Measurements from ENCODE around the gene RNF13.
"Not testable (repeated sequence)": the region's sequence is repeated elsewhere in the genome, so short reads cannot be mapped to it uniquely, and the experiment has no call there.

RNF13 gene

GRCh38 chr3:149844091-149844490, 31.1 kb downstream of the RNF13 start:
- DNase-seq: no peak

GRCh38 chr3:149845570-149846244, 32.7 kb downstream of the RNF13 start:
- DNase-seq: no peak

GRCh38 chr3:149848238-149848637, 35.2 kb downstream of the RNF13 start:
- no peak for DNase-seq

DNA sequence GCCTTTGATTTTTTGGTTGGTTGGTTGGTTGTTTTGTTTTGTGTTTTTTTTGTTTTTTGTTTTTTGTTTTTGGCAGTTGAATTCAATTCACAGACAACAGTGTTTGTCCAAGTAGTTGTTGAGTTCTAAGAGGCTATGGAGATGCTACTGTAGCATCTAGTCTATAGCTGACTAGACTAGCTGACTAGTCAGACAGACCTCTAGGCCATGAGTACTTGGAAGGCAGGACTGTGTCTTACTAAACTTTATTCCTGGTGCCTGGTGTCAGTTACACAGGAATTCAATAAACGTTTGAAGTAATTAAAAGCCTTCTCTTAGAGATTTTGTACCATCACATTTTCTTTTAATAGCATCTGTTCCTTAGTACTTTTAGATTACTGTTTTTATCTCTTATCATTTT, 35.7 kb downstream of the RNF13 start:
- no peak for DNase-seq

DNA sequence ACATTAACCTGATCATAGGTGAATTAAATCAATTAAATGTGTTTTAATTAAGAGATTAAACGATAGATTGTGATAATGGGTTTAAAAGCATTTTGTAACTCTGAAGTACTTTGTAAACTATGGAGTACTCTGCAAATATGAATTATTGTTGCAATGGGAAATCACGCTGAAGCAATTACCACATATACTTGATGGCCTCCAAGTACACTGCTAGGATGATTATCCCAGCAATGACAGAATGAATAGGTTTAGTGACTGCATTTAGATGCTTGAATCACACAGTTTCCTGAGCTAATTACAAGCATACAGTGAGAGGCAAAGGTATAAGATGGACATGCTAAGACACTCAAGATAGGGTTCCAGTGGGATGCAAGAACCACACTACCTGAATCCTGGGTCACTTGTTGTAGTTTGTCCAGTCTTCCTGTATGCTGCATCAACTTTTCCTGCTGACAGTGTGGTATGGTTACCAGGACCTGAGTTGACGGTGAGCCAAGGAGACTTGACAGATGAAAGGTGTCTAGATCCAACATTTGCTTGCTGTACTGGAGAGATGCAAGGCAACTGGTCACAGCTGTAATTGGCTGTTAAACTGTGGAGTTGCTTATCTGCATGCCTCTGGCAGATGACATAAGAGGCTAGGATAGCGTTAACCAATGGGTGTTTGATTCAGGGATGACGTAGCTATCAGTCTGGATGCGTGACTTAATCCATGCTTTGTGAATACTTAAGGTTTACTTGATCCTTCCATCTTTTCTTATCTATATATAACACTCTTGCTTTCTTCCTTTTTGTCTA, 38.0 kb downstream of the RNF13 start:
- no peak for DNase-seq

GRCh38 chr3:149858911-149859310, 45.9 kb downstream of the RNF13 start:
- no peak for DNase-seq

GRCh38 chr3:149860881-149861280, 47.9 kb downstream of the RNF13 start:
- DNase-seq: no peak

DNA sequence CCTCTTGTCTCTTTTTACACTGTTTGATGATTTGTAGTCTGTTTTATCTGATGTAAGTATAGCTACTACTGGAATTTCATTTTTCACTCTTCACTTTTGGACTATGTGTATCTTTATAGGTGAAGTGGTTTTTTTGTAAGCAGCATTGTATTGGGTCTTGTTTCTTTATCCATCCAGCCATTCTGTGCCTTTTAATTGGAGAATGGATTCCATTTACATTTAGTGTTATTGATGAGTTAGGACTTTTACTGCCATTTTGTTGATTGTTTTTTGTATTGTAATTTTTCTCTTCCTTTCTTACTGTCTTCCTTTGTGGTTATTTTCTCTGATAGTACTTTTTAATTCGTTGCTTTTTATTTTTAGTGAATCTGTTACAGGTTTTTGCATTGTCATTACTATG, 54.5 kb downstream of the RNF13 start:
- no peak for DNase-seq

DNA sequence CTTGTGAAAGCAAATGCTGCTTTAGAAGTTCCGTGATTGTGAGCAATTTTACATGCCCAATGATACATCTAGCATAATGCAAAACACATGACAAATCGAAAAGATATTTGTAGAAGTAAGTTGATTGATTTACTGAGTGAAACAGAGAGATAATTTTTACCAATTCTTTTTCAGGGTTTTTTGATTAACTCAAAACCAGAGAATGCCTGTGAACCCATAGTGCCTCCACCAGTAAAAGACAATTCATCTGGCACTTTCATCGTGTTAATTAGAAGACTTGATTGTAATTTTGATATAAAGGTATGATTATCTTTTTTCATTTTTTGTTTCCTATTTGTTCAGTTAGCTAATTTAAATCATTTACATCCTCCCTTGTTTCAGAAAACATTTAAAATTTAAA, 58.8 kb downstream of the RNF13 start:
- no peak for DNase-seq

DNA sequence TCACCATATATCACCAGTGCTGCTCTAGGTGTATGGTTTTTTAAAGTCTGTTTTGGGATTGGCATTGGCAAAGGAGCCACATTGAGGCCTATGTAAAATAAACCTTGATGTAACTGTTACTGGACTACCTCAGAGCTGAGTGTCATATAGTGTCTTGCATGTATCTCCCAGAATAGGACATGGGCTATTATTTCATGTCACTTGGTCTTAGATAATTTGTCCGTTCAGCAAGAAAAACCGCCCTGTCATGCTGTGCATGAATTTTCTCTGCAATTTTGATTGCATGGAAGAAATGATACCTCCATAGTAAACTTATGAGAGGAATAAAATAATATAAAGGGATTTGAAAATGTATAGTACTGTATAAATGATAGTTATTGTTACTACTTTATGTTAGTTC, 59.6 kb downstream of the RNF13 start:
- no peak for DNase-seq

DNA sequence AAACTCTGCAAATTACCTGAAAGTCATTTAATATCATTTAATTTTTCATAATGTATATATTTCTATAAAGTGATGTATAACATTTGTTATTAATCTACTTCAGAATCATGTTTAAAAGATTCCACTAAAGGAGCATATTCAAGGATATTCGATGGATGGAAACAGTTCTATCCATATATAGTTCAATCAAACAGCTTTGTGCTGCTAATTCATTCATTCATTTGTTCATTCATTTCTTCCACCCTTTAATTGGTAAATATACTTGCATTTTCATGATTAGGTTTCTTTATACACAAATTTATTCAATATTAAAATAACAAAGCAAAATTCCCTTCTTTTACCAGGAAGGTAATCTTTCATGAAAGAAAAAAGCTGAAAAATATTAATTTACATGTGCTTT, 64.7 kb downstream of the RNF13 start:
- no peak for DNase-seq

- DNase-seq: peak; percentile 21 to 29
Observed at GRCh38 chr3:149879872-149880271, 66.9 kb downstream of the RNF13 start.

- DNase-seq: no peak
Observed at GRCh38 chr3:149881879-149882278, 68.9 kb downstream of the RNF13 start.

- DNase-seq: no peak
Observed at GRCh38 chr3:149883134-149883533, 70.1 kb downstream of the RNF13 start.

- not testable (repeated sequence) for DNase-seq
Observed at GRCh38 chr3:149883860-149884259, 70.8 kb downstream of the RNF13 start.

- DNase-seq: not testable (repeated sequence)
Observed at GRCh38 chr3:149884848-149885247, 71.8 kb downstream of the RNF13 start.

- no peak for DNase-seq
Observed at GRCh38 chr3:149886957-149887356, 73.9 kb downstream of the RNF13 start.

- DNase-seq: no peak
Observed at GRCh38 chr3:149891621-149892020, 78.6 kb downstream of the RNF13 start.

GRCh38 chr3:149892371-149892770, 79.4 kb downstream of the RNF13 start:
- DNase-seq: no peak

- no peak for DNase-seq
Observed at GRCh38 chr3:149894205-149894604, 81.2 kb downstream of the RNF13 start.

GRCh38 chr3:149895339-149895738, 82.3 kb downstream of the RNF13 start:
- DNase-seq: no peak

GRCh38 chr3:149895769-149896168, 82.8 kb downstream of the RNF13 start:
- DNase-seq: no peak

DNA sequence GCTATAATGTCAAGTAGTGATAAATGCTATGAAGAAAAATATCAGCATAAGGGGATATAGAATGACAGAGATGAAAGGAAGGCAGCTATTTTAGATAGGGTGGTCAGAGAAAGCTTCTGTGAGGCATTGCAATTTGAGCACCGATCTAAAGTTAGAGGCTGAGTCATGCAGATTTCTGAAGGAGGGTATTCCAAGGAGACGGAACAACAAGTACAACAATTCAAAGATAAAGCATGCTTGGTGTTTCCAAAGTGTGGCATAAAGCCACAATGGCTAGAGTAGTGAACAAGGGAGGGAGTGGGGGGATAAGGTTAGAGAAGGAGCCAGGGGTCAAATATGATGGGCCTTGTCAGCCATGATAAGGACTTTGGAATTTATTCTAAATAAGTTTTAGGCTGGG, 85.8 kb downstream of the RNF13 start:
- DNase-seq: no peak

GRCh38 chr3:149900322-149900721, 87.3 kb downstream of the RNF13 start:
- no peak for DNase-seq

DNA sequence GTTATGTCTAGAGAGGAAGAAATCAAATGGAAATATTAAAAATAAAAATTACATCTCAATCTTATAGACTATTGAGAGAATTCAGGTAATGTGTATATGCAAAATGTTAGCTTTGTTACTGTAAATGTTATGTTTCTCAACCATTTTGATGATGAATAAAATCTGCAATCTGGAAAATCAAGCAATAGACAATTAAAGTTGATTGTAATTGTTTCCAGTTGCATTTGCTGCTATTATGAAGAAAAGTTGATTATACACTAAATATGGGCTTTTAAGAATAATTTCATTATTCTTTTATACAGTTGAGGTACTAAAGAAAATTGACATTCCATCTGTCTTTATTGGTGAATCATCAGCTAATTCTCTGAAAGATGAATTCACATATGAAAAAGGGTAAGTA, 88.8 kb downstream of the RNF13 start:
- no peak for DNase-seq

Measured in stimulated activated CD4-positive, alpha-beta T cell treated with anti-CD3 and anti-CD28 coated beads, Interleukin-2, amount 100 ng/mL, for 24 hours (primary cell).